Central memory CD8-positive, alpha-beta T cell (primary cell): ENCODE measurements around the gene CREBZF.
"Not testable (repeated sequence)": the region's sequence is repeated elsewhere in the genome, so short reads cannot be mapped to it uniquely, and the experiment has no call there.

Experiments used
- ATAC-seq: fragments of 150-1000 bp; cut with Tn5 transposase; replicated peaks from 2 replicates; pipeline ENCODE4 v1.10.0; 2022; ENCODE audit warnings: mild to moderate bottlenecking, moderate FRiP score, moderate number of reproducible peaks; ENCODE audit not compliant: poor library complexity, severe bottlenecking; ENCODE audit errors: extremely low read depth
- DNase-seq, 2 donors: peaks; one replicate each; pipeline ENCODE4 v3.0.0; 2021; ENCODE audit warnings: low spot score in 2 of 2
- H3K27ac Mint-ChIP-seq: one replicate; pipeline ENCODE4 v1.8.0; 2022; ENCODE audit warnings: low read depth, mild to moderate bottlenecking, moderate library complexity, mixed read lengths
- H3K27me3 Mint-ChIP-seq: one replicate; pipeline ENCODE4 v1.8.0; 2022; ENCODE audit warnings: mixed read lengths
- H3K36me3 Mint-ChIP-seq: one replicate; pipeline ENCODE4 v1.8.0; 2022; ENCODE audit warnings: mild to moderate bottlenecking, moderate library complexity, mixed read lengths; ENCODE audit not compliant: insufficient read depth
- H3K4me1 Mint-ChIP-seq: one replicate; pipeline ENCODE4 v1.8.0; 2022; ENCODE audit warnings: mixed read lengths
- H3K4me3 Mint-ChIP-seq: one replicate; pipeline ENCODE4 v1.8.0; 2022; ENCODE audit warnings: mild to moderate bottlenecking, moderate library complexity, mixed read lengths
- H3K9me3 Mint-ChIP-seq: one replicate; pipeline ENCODE4 v1.8.0; 2022; ENCODE audit warnings: mixed read lengths

The CREBZF gene

DNA sequence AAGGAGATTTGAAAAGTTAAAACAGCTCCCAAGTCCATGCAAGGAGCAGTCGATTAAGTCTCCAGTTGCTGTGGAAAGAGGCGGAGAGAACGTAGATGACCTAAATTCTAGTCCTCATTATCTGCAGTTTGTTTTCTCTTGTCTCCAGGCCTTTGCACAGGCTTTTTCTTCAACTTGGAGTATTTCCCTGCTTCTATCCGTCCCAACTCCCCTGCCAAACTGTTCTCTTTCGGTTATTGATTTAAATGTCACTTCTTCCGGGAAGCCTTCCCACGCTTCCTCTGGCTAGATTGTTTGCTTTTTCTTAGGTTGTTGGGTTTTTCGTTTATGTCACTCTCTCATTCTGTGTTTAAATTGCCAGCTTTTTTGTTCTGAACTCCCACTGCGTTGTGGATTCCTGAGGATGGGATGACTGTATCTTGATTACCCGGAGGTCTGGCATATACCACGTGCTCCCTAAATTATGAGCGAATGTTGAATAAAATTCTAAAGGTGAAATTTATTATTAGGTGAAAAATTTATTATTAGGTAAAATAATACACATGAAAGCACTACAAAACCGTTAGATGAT lies 36.1 kb downstream of the CREBZF start:
- ATAC-seq: peak; percentile 2

DNA sequence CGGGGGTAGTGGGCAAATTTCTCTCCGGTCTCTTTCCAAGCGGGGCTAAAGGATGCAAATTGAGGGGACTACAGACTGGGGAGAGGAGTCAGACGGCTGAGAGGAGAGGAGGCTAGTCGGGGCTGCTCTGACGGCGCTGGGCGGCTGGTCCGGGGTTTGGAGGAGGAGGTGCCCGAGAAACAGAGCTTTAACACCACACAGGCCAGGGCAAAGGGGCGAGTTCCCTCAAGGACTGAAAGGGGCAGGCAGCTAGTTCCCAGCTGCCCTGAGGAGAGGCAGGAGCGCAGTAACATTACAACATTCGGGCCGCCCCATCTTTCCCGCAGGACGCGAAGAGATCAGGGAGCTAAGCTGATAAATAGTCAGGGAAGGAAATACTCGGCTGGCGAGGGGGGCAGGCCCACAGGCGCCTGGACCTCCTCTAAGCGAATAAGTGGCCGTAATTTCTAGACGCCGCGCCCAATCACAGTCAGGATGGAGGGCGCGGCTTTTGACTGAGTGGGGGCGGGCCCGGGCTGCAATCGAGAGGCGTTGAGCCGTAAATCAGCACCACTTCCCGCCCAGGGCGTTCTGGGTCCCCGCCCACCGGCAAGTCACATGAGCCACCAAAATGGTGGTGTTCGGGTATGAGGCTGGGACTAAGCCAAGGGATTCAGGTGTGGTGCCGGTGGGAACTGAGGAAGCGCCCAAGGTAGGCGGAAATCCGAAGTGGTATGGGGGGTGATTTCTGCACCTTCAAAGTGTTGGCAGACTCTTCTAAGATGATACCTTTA lies 36.7 kb downstream of the CREBZF start, which contains the start of gene TMEM126B:
Gene TMEM126B, plus strand, starts transcription at position 596 of the 773 bp plus-strand sequence. Its CDS starts 15 bp downstream, at position 611.
- H3K36me3 Mint-ChIP-seq: peaks cover 19% of the 10 kb centered on the region
- ATAC-seq: peak; percentile 99
- H3K4me1 Mint-ChIP-seq: peaks cover 33% of the 10 kb centered on the region
- no peaks in the 10 kb centered on the region for H3K9me3 Mint-ChIP-seq
- peak within 1 kb of the TSS; percentile 98 for H3K27ac Mint-ChIP-seq
- no peaks in the 10 kb centered on the region for H3K27me3 Mint-ChIP-seq
- peak; percentile 89 to 91 for DNase-seq
- H3K4me3 Mint-ChIP-seq: peak within 1 kb of the TSS; percentile 99

More for the DNA sequence above, 36.1 kb downstream of the CREBZF start:
- Mint-ChIP-seq H3K4me1 (peaks cover 33% of the 10 kb centered on the region), H3K27me3 (no peaks in the 10 kb centered on the region), H3K4me3 (peak overlapping the region; percentile 99), H3K36me3 (peaks cover 21% of the 10 kb centered on the region), H3K9me3 (no peaks in the 10 kb centered on the region), H3K27ac (peak overlapping the region; percentile 98)
- no peak for DNase-seq

DNA sequence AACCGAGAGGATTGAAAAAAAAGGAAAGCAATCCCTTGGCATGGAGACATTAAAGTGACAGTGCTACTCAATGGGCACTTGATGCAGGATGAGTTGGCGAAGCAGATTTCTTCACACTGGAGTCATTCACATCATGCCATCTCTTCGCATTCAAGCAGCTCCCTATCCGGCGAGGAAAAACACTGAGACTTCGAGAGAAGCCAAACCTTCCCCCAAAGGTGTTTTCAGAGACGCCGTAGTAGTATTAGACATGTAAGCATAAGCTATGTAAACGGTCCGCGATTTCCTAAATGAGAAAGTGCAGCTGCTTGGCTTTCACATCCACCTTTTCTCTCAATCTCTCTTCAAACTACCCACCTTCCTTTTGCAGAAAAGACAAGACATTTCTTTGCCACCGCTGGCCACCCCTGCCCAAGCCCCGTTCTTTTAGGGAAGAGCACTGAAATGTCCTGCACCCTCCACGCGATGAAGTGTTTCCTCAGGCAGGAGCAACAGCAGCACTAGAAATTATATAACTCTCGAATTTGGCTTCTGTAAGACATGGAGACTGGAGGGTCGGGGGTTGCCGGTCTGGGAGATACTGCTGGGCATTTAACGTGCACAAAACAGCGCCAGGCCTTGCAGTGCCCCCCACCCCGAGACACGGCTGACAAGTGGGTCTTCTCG lies 37.5 kb downstream of the CREBZF start, which contains the start of gene DLG2:
Gene DLG2, minus strand, starts transcription at position 13 of the 666 bp plus-strand sequence.
- ATAC-seq (peak; percentile 5), DNase-seq (no peak)
- no peaks in the 10 kb centered on the region for H3K27me3 Mint-ChIP-seq
- H3K4me1 Mint-ChIP-seq: peaks cover 33% of the 10 kb centered on the region
- H3K36me3 Mint-ChIP-seq: peaks cover 19% of the 10 kb centered on the region
- peak within 1 kb of the TSS; percentile 98 for H3K27ac Mint-ChIP-seq
- H3K4me3 Mint-ChIP-seq: peak within 1 kb of the TSS; percentile 99
- H3K9me3 Mint-ChIP-seq: no peaks in the 10 kb centered on the region

- H3K4me1 Mint-ChIP-seq: peaks cover 33% of the 10 kb centered on the region
- H3K27ac Mint-ChIP-seq: no peak overlapping the region
- DNase-seq (no peak), ATAC-seq (no peak)
- peaks cover 14% of the 10 kb centered on the region for H3K36me3 Mint-ChIP-seq
- H3K9me3 Mint-ChIP-seq: no peaks in the 10 kb centered on the region
- H3K4me3 Mint-ChIP-seq: peak overlapping the region; percentile 99
- H3K27me3 Mint-ChIP-seq: no peaks in the 10 kb centered on the region
Observed at GRCh38 chr11:85626496-85626895, 38.4 kb downstream of the CREBZF start.

DNA sequence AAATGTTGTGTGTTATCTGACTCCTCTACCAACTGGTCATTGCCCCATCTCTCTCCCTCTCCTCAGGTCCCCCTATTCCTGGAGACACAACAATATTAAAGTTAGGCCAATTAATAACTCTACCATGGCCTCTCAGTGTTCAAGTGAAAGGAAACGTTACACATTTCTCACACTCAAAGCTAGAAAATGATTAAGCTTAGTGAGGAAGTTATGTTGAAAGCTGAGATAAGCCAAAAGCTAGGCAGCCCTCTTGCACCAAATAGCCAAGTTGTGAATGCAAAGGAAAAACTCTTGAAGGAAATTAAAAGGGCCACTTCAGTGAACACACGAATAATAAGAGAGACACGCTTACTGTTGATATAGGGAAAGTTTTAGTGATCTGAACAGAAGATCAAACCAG lies 44.7 kb downstream of the CREBZF start:
- no peaks in the 10 kb centered on the region for H3K4me1 Mint-ChIP-seq
- no peaks in the 10 kb centered on the region for H3K9me3 Mint-ChIP-seq
- no peaks in the 10 kb centered on the region for H3K36me3 Mint-ChIP-seq
- ATAC-seq (no peak), DNase-seq (no peak)
- H3K27ac Mint-ChIP-seq: no peak overlapping the region
- no peaks in the 10 kb centered on the region for H3K27me3 Mint-ChIP-seq
- no peak overlapping the region for H3K4me3 Mint-ChIP-seq

GRCh38 chr11:85619499-85619898 lies 45.4 kb downstream of the CREBZF start:
- Mint-ChIP-seq H3K27me3 (no peaks in the 10 kb centered on the region), H3K4me3 (no peak overlapping the region), H3K27ac (no peak overlapping the region), H3K9me3 (no peaks in the 10 kb centered on the region), H3K4me1 (no peaks in the 10 kb centered on the region), H3K36me3 (no peaks in the 10 kb centered on the region)
- ATAC-seq (no peak), DNase-seq (no peak)

DNA sequence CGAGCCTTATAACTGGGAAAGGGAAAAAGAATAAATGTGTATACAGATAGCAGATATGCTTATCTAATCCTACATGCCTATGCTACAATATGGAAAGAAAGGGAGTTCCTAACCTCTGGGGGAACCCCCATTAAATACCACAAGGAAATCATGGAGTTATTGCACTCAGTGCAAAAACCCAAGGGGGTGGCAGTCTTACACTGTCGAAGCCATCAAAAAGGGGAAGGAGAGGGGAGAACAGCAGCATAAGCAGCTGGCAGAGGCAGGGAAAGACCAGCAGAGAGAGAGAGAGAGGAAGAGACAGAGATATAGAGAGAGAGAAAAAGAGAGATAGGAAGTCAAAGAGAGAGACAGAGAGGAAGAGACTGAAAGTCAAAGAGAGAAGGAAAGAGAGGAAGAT lies 53.3 kb downstream of the CREBZF start:
- H3K4me3 Mint-ChIP-seq, ATAC-seq, H3K9me3 Mint-ChIP-seq, DNase-seq, H3K27ac Mint-ChIP-seq, H3K36me3 Mint-ChIP-seq, H3K27me3 Mint-ChIP-seq, H3K4me1 Mint-ChIP-seq: not testable (repeated sequence)
